NOMO-1 treated with DMSO at 0.1 percent for 48 hours (cell line): ENCODE measurements around the gene ESPNL.

Experiments used
- DNase-seq: peaks from one replicate; lab custom pipeline; 2025; ENCODE audit not compliant: unreplicated experiment; lab: John Stamatoyannopoulos, UW

Gene ESPNL

GRCh38 chr2:238127165-238128060 lies 27.3 kb downstream of the ESPNL start:
- DNase-seq, result no peak

- DNase-seq, result no peak
Measured at GRCh38 chr2:238128061-238128440, 27.9 kb downstream of the ESPNL start.

GRCh38 chr2:238128534-238129001 lies 28.4 kb downstream of the ESPNL start:
- DNase-seq, result no peak

GRCh38 chr2:238129166-238130010 lies 29.2 kb downstream of the ESPNL start:
- DNase-seq, result no peak

GRCh38 chr2:238130111-238130695 lies 30.1 kb downstream of the ESPNL start:
- DNase-seq, result no peak

GRCh38 chr2:238130696-238131628 lies 30.8 kb downstream of the ESPNL start:
- DNase-seq, result no peak

GRCh38 chr2:238131761-238132462 lies 31.8 kb downstream of the ESPNL start:
- DNase-seq, result no peak

GRCh38 chr2:238132463-238133450 lies 32.6 kb downstream of the ESPNL start:
- no peak for DNase-seq

GRCh38 chr2:238133499-238134392 lies 33.6 kb downstream of the ESPNL start:
- no peak for DNase-seq

GRCh38 chr2:238134393-238134785 lies 34.2 kb downstream of the ESPNL start:
- no peak for DNase-seq

- no peak for DNase-seq
Measured at GRCh38 chr2:238135601-238136150, 35.5 kb downstream of the ESPNL start.

- peak; percentile 24 for DNase-seq
Measured at GRCh38 chr2:238136820-238137537, 36.8 kb downstream of the ESPNL start.

GRCh38 chr2:238137885-238138284 lies 37.7 kb downstream of the ESPNL start:
- DNase-seq, result no peak

GRCh38 chr2:238138331-238139195 lies 38.4 kb downstream of the ESPNL start, which contains the start of gene KLHL30:
KLHL30 (plus strand) TSS chr2:238138668; CDS start chr2:238140755, 2,087 bp downstream.
- peak; percentile 7 for DNase-seq

- no peak for DNase-seq
Measured at GRCh38 chr2:238139196-238140039, 39.3 kb downstream of the ESPNL start.
